Hepatocyte (in vitro differentiated cells): ENCODE results near the gene HRH1. TPM values are rescaled to one million over a fixed set of nuclear protein-coding genes. Genes with fewer than 3 reads are reported as not detected.
A peak's percentile ranks its signal among the peaks of the same experiment; 100 is the strongest.

Experiments used
- DNase-seq: peaks from one replicate; pipeline ENCODE4 v3.0.0-alpha.2; 2016; ENCODE audit warnings: low spot score
- H2AFZ ChIP-seq: fragments of 200-600 bp; sonication (generic); 2 replicates; pipeline ENCODE4 v1.6.0; 2016; ENCODE audit warnings: antibody characterized with exemption, mild to moderate bottlenecking
- H3K27ac ChIP-seq: fragments of 200-600 bp; sonication (generic); 2 replicates; pipeline ENCODE4 v1.5.1; 2016; ENCODE audit warnings: mild to moderate bottlenecking
- H3K27me3 ChIP-seq: fragments of 200-600 bp; sonication (generic); 2 replicates; pipeline ENCODE4 v1.6.1; 2016
- H3K36me3 ChIP-seq: fragments of 200-600 bp; sonication (generic); replicated peaks from 2 replicates; pipeline ENCODE4 v1.5.1; 2016; ENCODE audit warnings: low read depth; ENCODE audit not compliant: insufficient read depth
- H3K4me1 ChIP-seq: fragments of 200-600 bp; sonication (generic); 2 replicates; pipeline ENCODE4 v1.5.1; 2016; ENCODE audit warnings: mild to moderate bottlenecking, moderate library complexity; ENCODE audit not compliant: insufficient read depth
- H3K4me2 ChIP-seq: fragments of 200-600 bp; sonication (generic); 2 replicates; pipeline ENCODE4 v1.6.0; 2016
- H3K4me3 ChIP-seq: fragments of 200-600 bp; sonication (generic); 2 replicates; pipeline ENCODE4 v1.5.1; 2016; ENCODE audit warnings: mild to moderate bottlenecking
- H3K79me2 ChIP-seq: fragments of 200-600 bp; sonication (generic); 2 replicates; pipeline ENCODE4 v1.6.0; 2017; ENCODE audit warnings: mild to moderate bottlenecking
- H3K9me2 ChIP-seq: fragments of 200-600 bp; sonication (generic); replicated peaks from 2 replicates; pipeline ENCODE4 v1.6.0; 2017; ENCODE audit warnings: mild to moderate bottlenecking; ENCODE audit not compliant: insufficient read depth
- H3K9me3 ChIP-seq: fragments of 200-600 bp; sonication (generic); 2 replicates; pipeline ENCODE4 v1.5.1; 2016; ENCODE audit warnings: low read depth, mild to moderate bottlenecking
- H4K20me1 ChIP-seq: fragments of 200-600 bp; sonication (generic); 2 replicates; pipeline ENCODE4 v1.6.0; 2016; ENCODE audit warnings: mild to moderate bottlenecking; ENCODE audit not compliant: insufficient read depth, poor library complexity, severe bottlenecking
- CTCF ChIP-seq: fragments of 200-600 bp; sonication (generic); IDR thresholded peaks from 2 replicates; pipeline ENCODE4 v1.5.1; 2016; ENCODE audit warnings: antibody characterized with exemption, mild to moderate bottlenecking; ENCODE audit not compliant: poor library complexity
- EZH2 ChIP-seq: fragments of 200-600 bp; sonication (generic); IDR thresholded peaks from 2 replicates; pipeline ENCODE4 v1.6.1; 2016; ENCODE audit warnings: antibody characterized with exemption, mild to moderate bottlenecking, borderline replicate concordance
- EZH2phosphoT487 ChIP-seq: fragments of 200-600 bp; sonication (generic); IDR thresholded peaks from one replicate; pipeline ENCODE4 v1.6.1; 2018; ENCODE audit warnings: antibody characterized with exemption, mild to moderate bottlenecking, low read depth, moderate library complexity; ENCODE audit not compliant: unreplicated experiment, severe bottlenecking
- WGBS: methylation state at CpG from one replicate; pipeline ENCODE4 v1.1.6; 2016; ENCODE audit warnings: low lambda C conversion rate; ENCODE audit errors: missing lambda C conversion rate; 5-methylcytosine and 5-hydroxymethylcytosine counted together
- polyA plus RNA-seq: library from polyadenylated mRNA; unstranded; fragments of >200 nt; fragmentation: Nextera tagmentation; extraction: Ambion mirVana; gene quantifications from 2 replicates; pipeline ENCODE4 v1.2.1, GENCODE V29; 2016
- total RNA-seq: library from RNA; depleted of rRNA; stranded (reverse); fragments of >200 nt; gene quantifications from 2 replicates; pipeline ENCODE4 v1.2.3, GENCODE V29; 2014

The HRH1 gene
- total and polyA plus RNA-seq, 2 experiments from 2014 or later: 3.3 to 5.1 TPM

GRCh38 chr3:11211531-11212298, 57.4 kb downstream of the HRH1 start:
- 74% methylated on average over 9 of the region's 9 CpGs for WGBS
- no peaks in the 10 kb centered on the region for H3K9me2 ChIP-seq
- H3K79me2 ChIP-seq: no peaks in the 10 kb centered on the region
- no peak overlapping the region for H2AFZ ChIP-seq
- H3K4me2 ChIP-seq: no peak overlapping the region
- no peaks in the 10 kb centered on the region for H3K4me1 ChIP-seq
- no peak for DNase-seq
- no peak overlapping the region for H3K4me3 ChIP-seq
- TF ChIP-seq EZH2 (no peak), CTCF (peak; percentile 7)
- H4K20me1 ChIP-seq: no peaks in the 10 kb centered on the region
- H3K27ac ChIP-seq: no peak overlapping the region
- no peaks in the 10 kb centered on the region for H3K9me3 ChIP-seq
- no peaks in the 10 kb centered on the region for H3K27me3 ChIP-seq
- H3K36me3 ChIP-seq: no peaks in the 10 kb centered on the region

- DNase-seq: no peak
- WGBS: 52% methylated on average over 3 of the region's 3 CpGs
- Histone ChIP-seq H3K9me3 (no peaks in the 10 kb centered on the region), H3K27me3 (no peaks in the 10 kb centered on the region), H3K36me3 (no peaks in the 10 kb centered on the region), H3K4me3 (no peak overlapping the region), H3K79me2 (no peaks in the 10 kb centered on the region), H2AFZ (no peak overlapping the region), H3K4me2 (no peak overlapping the region), H3K9me2 (no peaks in the 10 kb centered on the region), H3K4me1 (no peaks in the 10 kb centered on the region), H4K20me1 (no peaks in the 10 kb centered on the region), H3K27ac (no peak overlapping the region)
- TF ChIP-seq EZH2 (no peak), CTCF (no peak), EZH2phosphoT487 (no peak)
Observed at GRCh38 chr3:11212299-11212608, 58.0 kb downstream of the HRH1 start.

GRCh38 chr3:11212784-11213183, 58.5 kb downstream of the HRH1 start:
- H3K4me3 ChIP-seq: no peak overlapping the region
- no peaks in the 10 kb centered on the region for H3K79me2 ChIP-seq
- no peak for DNase-seq
- TF ChIP-seq EZH2 (no peak), CTCF (no peak), EZH2phosphoT487 (no peak)
- no peak overlapping the region for H2AFZ ChIP-seq
- H3K4me2 ChIP-seq: no peak overlapping the region
- no peaks in the 10 kb centered on the region for H3K4me1 ChIP-seq
- no peaks in the 10 kb centered on the region for H3K9me3 ChIP-seq
- H3K27me3 ChIP-seq: no peaks in the 10 kb centered on the region
- no peaks in the 10 kb centered on the region for H4K20me1 ChIP-seq
- H3K36me3 ChIP-seq: no peaks in the 10 kb centered on the region
- 95% methylated on average over 6 of the region's 6 CpGs for WGBS
- H3K27ac ChIP-seq: no peak overlapping the region
- H3K9me2 ChIP-seq: no peaks in the 10 kb centered on the region
